GM10248 (cell line): ENCODE results near the gene DPP7.
"Not testable (repeated sequence)": the region's sequence is repeated elsewhere in the genome, so short reads cannot be mapped to it uniquely, and the experiment has no call there.

Experiments used
- CTCF ChIA-PET: fragments of 300-600 bp; sonication (Branson Sonifier 250); formaldehyde crosslinking; extraction: SDS; loops from one replicate; lab custom pipeline; 2021; ENCODE audit warnings: antibody characterized with exemption; lab: Yijun Ruan, JAX
- POLR2A ChIA-PET: fragments of 350-650 bp; sonication (Branson Sonifier 250); formaldehyde crosslinking; extraction: SDS; loops from one replicate; lab custom pipeline; 2020; ENCODE audit warnings: antibody characterized with exemption; lab: Yijun Ruan, JAX
- DNase-seq: peaks from one replicate; pipeline ENCODE4 v3.0.0; 2012; ENCODE audit errors: extremely low spot score
- CTCF ChIP-seq: IDR thresholded peaks from 2 replicates; pipeline ENCODE4 v1.5.1; 2012; ENCODE audit warnings: mild to moderate bottlenecking, low read depth; ENCODE audit errors: extremely low read depth, missing control alignments, control extremely low read depth

The DPP7 gene

GRCh38 chr9:137126786-137127185, 12.3 kb upstream of the DPP7 start:
- no peak for DNase-seq
- no peak for TF ChIP-seq CTCF
- ChIA-PET POLR2A (interaction anchor here (1.3 kb wide), 1 partner anchor 24 kb away, joined by 12 read pairs; no protein-coding TSS in a partner anchor), CTCF (interaction anchor here (2.0 to 2.5 kb wide), 2 partner anchors 100 to 110 kb away, joined by 8 to 13 read pairs; partner anchors contain the start of gene RNF224)

- CTCF ChIA-PET: interaction anchor here (1.3 to 2.8 kb wide), 6 partner anchors 26 to 113 kb away, joined by 3 to 8 read pairs (median 4); partner anchors contain the start of genes RNF224 and SSNA1
- DNase-seq, POLR2A ChIA-PET: not testable (repeated sequence)
Measured at GRCh38 chr9:137123952-137124462, 9.5 kb upstream of the DPP7 start.

GRCh38 chr9:137123468-137123837, 8.9 kb upstream of the DPP7 start:
- ChIA-PET CTCF (interaction anchor here (0.8 to 2.8 kb wide), 7 partner anchors 27 to 114 kb away, joined by 3 to 8 read pairs (median 4); partner anchors contain the start of genes RNF224 and SSNA1), POLR2A (no interaction called here)
- DNase-seq: no peak
- no peak for TF ChIP-seq CTCF

GRCh38 chr9:137122796-137123467, 8.4 kb upstream of the DPP7 start:
- CTCF ChIA-PET: interaction anchor here (0.8 to 2.8 kb wide), 6 partner anchors 27 to 114 kb away, joined by 3 to 8 read pairs (median 4); partner anchors contain the start of genes RNF224 and SSNA1
- POLR2A ChIA-PET: not testable (repeated sequence)

GRCh38 chr9:137121927-137122795, 7.6 kb upstream of the DPP7 start:
- POLR2A ChIA-PET, DNase-seq: not testable (repeated sequence)
- CTCF ChIA-PET: interaction anchor here (0.8 to 2.8 kb wide), 5 partner anchors 54 to 115 kb away, joined by 3 to 8 read pairs (median 6); partner anchors contain the start of gene RNF224

More at GRCh38 chr9:137122796-137123467, 8.4 kb upstream of the DPP7 start:
- not testable (repeated sequence) for DNase-seq

GRCh38 chr9:137118092-137118603, 3.6 kb upstream of the DPP7 start:
- ChIA-PET CTCF (interaction anchor here (0.6 to 3.8 kb wide), 7 partner anchors 11 to 119 kb away, joined by 3 to 19 read pairs (median 4); no protein-coding TSS in a partner anchor), POLR2A (interaction anchor here (0.7 kb wide), 1 partner anchor 159 kb away, joined by 3 read pairs; the partner anchor contains the start of gene TOR4A)
- DNase-seq: not testable (repeated sequence)

- DNase-seq: no peak
- no peak for TF ChIP-seq CTCF
- CTCF ChIA-PET: interaction anchor here (1.2 to 3.8 kb wide), 3 partner anchors 13 to 120 kb away, joined by 3 to 19 read pairs (median 14); no protein-coding TSS in a partner anchor
- POLR2A ChIA-PET: interaction anchor here (0.7 kb wide), 1 partner anchor 160 kb away, joined by 3 read pairs; the partner anchor contains the start of gene TOR4A
Measured at GRCh38 chr9:137117269-137117731, 2.8 kb upstream of the DPP7 start.

- no peak for DNase-seq
- CTCF ChIA-PET: interaction anchor here (1.2 kb wide), 1 partner anchor 120 kb away, joined by 3 read pairs; no protein-coding TSS in a partner anchor
- TF ChIP-seq CTCF: no peak
- POLR2A ChIA-PET: no interaction called here
Measured at GRCh38 chr9:137116728-137117127, 2.2 kb upstream of the DPP7 start.
